HG02840 (cell line): Measurements from ENCODE around the gene FAM241B.

Source experiments
- ATAC-seq: cut with Tn5 transposase; IDR thresholded peaks from one replicate; pipeline ENCODE4 v1.9.1; 2021; ENCODE audit warnings: mild to moderate bottlenecking, moderate library complexity, moderate number of reproducible peaks; ENCODE audit not compliant: unreplicated experiment, low FRiP score

Gene FAM241B

DNA sequence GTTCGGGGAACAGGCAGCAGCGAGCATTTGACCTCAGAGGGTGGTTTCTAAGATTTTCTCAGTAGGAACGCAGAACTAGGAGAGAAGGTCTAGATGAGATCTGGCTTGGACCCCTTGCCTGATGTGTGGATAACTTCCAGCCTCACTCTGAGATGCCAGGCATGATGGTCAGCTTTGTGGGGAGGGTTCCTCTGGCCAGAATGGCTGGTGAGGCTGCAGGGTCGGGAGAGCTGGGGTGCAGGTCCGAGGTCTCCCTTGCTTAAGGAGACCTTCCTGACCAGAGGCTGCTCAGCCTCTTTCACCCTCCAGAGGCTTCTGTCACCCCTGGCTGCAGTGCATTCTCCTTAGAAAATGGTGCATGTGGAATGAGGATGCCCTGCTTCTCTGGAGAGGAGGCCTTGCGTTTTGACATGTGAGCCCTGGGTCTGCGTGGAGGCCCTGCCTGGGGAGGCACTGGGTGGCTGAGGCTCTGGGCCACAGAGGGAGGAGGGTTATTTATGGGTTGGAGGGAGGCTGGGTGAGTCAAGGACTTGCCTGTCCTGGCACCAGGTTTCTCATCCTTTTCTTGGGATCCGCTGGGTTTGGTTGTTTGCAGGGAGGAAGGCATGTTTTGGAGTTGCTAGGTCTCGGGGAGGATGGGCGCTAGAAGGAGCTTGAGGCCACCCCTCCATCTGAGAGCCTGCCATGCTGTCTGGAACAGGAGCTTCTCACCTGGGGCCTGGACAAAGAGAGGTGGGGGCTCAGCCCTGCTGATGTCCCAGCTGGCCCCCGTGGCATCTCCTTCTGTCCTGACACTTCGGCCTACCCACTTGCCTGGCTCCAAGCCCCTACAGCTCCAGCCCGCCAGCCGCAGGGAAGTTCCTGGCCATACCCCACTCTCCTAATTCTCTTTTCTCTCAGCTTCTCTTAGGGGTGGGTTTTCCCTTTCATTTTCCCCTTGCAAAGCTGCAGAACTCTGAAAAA, 3.9 kb downstream of the FAM241B start:
- ATAC-seq, result no peak

DNA sequence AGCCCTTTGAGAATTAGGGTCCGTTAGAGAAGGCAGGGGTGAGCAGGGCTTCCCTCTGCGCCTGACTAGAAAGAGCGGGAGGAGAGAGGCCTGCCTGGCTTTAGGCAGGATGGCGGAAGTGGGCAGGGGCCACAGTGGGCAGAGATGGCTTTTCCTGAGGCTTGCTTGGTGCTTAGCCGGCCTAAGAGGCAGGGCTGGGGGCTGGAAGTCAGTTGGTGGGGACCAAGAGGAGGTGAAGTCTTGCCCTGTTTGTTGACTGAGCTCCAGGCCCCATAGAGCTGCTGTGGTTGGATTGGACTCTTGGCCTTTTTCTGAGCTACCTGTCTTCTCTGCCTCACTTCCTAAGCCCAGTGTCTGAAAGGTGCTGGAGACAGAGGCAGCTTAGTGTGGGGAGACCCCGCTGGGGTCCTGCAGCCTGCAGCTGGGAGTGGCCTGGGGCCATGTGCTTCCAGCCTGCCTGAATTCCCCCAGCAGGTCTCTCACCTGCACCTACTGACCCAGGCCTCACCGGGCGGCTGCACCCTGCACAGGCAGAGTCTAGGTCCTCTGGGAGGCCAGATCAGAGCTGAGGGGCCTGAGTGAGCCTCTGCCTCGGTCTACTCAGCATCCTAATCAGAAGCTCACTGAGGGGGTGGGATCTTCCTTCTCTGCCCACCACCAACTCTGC, 4.8 kb downstream of the FAM241B start:
- ATAC-seq, result no peak

DNA sequence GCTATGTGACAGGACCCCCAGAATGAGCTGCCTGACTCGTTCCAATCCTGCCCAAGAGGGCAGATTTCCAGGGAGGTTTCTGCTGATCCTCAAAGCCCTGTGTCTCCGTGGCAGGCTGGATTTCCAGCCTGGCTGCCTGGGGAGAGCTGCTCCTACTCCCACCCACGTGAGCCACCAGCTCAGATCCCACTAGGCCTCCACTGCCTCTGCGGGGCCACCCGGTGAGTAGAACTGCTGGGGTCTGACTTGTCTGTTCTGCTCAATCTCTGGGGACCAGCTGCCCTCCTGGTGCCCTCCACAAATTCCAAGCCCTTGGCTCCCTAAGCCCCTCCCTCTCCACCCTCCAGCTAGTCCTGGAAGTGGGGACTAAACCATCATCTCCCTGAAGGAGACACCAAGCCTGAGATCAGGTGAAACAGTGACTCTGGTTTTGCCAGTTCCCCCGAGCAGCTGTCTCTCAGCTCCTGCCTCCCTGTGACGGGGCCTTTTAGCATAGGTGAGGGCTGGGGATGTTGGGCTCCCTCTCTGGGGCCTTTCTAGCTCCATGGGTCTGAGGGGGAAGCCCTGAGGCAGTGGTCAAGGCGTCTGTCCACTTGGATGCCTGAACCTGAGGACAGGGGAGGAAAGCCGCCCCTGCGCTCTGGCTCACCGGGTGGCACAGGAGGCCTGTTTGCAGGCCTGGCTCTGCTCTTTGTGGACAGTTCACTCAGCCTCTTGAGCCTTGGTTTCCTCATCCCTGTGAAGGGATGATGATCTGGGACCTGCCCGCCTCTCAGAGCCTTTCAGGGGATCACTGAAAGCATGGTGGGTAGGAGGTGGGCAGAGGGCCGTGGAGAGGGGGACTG, 5.6 kb downstream of the FAM241B start:
- ATAC-seq, result no peak

DNA sequence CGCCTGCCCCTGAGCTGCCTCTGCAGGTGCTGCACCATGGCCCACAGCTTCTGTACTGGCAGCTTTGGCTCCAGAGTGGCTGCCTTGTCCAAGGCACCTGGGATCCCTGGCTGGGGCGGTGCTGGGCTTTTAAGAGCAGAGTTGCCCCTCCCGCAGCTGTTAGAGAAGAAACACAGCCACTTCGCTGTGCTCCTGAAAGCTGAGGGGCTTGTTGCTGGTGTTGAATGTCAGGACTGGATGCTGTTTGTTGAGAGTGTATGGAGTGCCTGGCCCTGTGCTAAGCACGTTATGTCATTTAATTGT, 6.2 kb downstream of the FAM241B start:
- ATAC-seq, result no peak

DNA sequence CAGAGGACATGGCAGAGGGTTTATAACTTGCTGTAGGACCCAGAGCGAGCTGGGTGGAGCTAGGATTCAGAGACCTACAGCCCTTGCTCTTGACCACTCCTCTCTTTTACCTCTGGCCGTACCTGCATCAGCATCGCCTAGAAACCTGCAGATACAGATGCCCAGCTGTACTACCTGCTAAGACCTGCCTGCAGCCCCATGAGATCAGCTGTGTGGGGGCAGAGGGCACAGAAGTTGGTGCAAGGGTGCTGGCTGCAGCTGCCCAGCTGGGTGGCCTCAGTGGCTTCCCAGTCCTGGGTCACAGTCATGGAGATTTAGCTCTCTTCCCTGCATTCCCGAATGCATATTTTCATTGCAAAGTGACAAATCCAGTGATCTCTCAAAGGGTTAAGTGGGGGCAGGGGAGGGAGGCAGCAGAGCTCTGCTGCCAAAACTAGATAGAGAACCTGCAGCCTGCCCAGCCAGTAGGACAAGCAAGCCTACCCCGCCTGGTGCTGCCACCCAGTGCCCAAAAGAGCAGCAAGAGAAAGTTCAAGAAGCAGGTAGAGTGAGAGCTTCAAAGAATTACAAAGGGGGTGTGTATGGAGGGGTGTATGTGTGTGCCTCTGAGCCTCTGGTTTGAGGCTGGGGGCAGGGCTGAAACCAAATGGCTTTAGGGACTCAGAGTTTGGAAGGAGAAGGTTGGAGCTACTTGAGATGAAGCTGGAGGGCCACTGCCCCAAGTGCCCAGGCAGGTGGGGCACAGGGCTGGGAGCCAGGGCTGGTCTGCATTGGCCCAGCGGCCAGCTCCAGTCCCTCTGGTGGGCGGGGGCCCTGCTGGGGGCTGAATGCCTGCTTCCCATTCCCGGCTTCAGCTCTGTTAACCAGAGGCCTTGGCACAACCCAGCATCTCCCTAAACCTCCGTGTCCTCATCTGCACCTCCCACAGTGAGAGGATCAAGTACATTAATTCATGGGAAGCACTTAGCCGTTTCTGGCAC, 6.9 kb downstream of the FAM241B start:
- no peak for ATAC-seq

DNA sequence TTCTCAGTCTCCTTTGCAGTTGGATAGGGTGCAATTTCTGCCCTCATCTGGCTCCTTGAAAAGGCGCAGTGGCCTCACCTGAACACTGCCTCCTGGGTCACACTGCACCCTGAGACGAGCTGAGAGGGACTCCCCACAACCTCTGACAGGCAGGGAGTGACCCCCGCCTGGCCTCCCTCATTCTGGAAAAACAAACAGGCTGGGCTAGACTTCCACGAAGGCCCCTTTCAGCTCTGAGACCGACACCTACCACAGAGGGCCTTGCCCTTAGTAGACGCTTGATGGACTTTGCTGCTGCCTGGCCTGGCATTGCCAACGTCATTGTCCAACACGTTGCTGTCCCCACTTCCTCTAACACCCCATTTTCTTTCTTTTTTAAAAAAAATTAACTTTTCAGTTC, 8.6 kb downstream of the FAM241B start:
- no peak for ATAC-seq

DNA sequence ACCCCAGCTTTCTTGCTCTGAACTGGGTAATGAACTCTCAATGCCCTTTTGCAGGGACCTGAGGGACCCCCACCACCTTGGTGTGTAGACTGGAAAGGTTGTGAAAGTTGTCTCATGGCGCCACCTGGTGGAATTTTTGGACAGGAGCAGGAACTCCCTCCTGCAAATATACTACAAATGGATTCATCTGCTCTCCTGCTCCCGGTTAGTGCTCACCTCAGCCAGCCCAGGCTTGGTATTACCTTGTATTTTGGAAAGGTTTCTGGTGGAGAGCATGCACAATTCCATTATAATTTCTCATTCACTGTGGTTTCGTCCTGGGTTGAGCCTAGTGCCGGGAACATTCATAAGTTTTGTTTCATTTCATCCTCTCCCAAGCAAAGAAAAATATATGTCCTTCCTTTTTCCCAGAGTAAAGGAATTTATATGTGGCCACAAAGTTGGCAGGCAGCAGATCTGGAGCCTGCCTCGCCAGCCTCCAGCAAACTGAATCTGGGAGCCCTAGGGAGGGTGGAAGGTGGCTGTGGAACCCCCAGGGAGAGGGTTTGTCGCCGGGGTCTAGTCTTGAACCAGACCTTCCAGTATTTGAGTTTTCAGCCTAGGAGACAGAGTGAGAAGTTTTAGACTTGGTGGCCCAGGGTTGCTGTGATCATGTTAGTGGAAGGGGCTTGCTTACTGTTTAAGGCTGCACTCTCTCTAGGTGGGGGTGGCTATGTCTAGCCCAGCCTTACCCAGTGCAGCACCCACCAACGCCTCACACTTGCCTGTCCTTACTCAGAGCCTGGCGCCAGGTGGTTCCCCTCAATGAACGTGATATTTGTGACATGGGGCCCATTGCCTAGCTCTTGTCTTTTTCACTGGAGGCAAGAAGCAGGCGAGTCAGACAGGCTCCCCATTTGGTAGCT, 9.5 kb downstream of the FAM241B start:
- ATAC-seq, result no peak

DNA sequence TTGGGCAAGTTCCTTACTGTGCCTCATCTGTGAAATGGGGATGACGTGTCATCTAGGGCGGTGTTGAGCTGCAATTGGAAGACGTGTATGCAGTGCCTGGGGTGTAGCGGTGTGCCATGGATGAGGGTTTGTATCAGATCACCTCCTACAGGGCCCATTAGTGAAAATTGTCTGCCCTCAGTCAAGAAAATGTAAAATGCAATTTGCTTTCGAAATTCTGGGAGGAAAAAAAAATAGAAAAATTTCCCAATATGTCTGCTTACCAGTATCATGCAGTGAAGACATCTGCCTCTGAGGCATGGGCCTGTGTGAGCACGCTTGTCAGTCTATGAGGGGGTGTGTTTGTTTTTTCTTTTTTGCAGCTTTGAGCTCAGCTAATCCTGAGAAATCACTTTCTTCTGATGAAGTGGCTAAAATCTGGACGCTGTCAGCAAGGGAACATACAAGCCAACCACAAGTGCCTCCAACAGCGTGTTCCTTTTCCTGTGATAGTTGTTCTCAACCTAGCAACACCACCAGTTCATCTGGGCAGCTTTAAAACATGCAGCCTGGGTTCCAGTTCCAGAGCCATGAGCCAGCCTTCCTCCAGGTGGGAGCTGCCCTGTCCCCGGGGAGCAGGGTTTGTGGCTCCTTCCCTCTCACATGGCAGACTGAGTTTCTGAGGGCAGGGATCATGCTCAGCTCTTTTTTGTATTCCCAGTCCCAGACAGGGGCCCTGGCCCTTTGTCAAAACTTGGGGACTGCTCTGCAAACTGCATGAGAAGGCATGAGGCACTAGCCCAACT, 10.3 kb downstream of the FAM241B start:
- no peak for ATAC-seq

DNA sequence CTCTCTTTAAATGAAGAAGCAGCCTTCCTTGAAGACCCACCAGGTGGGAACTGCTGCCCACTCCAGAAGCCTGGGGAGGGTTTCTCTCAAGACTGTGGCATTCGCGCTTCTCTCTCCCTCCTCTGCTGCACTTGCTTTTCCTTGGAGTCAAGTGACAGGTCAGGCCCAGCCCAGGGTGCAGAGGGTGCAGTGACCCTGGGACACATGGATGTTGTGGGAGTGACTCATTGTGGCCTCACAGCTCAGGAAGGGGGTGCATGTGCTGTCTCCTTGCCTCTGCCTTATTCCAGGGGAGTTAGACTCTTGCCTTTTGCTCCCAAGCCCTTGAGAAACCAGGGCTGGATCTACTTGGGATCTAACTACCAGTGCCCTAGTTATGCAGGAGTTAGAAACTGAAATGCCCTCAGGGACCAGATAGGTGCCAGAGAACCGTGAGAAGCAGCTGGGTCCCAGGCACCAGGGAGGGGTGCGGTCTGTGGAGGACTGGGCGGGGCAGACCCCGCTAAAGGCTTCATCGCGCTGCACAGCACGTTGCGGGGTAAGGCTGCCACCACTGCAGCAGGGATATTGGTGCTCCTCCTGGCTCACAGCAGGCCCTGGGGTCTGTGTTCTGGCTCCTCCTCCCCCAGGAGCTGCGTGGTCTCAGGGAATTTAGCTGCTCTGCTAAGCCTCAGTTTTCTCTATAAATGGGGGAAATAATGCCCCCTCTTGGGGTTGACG, 11.4 kb downstream of the FAM241B start:
- no peak for ATAC-seq

DNA sequence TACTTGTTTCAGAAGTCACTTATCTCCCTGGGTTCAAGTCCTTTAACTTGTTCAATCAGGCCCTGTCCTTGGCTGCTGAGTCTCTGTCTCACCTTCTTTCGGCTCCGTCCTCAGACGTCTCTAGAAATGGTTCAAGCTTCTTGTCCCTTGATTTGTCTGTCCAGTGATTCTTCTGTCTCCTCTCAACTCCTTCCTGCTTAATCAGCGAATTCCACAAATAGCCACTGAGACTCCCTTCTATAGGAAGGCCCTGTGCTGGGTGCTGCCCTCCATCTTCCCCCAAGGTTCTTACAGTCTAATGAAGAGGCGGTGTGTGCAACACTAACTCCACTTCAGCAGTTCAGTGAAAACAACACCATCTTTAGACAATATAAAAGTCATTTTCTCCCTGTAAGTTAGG, 12.7 kb downstream of the FAM241B start:
- no peak for ATAC-seq

DNA sequence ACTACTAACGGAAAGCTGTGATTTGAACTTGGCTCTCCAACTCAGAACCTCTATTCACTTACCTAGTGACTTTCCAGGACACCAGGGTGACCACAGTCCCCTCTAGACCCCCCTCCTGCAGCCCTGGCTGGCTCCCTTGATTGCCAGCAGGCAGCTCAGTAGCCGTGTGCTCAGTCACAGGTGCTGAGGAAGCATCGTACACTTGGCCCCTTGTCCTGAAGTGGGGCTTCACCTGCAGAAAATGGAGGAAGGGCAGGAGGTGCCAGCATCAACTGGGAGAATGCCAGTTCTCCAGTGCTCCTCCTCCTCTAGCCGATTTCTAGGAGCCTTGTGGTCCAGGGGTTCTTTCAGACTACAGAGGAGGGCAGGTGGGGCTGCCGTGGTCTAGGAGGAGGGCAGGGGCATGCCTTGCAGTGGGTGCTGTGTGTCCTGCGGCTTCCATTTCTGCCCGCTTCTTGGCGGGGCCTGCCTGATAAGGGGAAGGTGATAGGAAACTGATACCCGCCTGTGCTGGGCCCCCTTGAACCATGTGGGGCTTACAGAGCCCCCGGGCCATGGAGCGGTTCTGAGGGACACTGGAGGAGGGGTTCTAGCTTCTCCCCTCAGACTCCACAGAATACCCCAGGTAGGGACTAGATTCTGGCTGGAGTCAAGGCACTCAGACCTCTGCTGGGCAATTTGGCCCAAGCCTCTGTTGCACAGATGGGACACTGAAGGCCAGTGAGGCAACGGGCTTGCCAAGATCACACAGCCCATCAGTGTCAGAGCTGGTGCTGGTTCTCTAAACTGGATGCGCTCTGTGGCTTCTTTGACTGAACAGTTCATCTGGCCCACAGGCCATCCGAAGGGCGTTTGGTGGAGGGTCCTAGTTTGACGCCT, 14.0 kb downstream of the FAM241B start:
- ATAC-seq, result no peak

DNA sequence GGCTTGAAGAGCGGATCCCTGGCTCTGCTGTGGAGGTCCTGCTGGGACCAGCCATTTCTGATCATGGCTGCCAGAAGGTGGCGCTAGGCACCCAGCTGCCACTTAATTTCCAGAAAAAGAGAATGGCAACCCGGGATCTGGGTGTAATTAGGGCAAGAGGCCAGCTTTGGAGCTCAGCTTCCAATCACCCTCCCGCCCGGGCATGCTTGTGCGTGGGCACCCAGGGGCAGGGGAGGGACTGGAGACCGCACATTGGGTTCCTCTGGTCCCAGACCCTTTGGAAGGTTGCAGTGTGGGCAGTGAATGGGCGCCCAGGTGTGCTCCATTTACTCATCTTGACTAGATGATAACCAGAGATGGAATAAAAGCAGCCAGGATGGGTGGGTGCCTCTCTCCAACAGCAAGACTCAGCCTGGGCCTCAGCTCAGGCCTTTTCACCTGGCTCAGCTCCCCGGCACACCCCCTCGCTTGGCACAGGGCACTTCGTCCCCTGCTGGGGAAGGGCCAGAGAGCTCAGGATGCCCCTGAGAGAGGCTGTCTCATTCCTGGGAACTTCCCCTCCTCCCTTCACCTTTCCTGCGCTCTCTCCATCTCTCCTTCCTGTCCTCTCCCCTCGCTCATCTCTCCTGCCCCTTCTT, 14.7 kb downstream of the FAM241B start:
- no peak for ATAC-seq

DNA sequence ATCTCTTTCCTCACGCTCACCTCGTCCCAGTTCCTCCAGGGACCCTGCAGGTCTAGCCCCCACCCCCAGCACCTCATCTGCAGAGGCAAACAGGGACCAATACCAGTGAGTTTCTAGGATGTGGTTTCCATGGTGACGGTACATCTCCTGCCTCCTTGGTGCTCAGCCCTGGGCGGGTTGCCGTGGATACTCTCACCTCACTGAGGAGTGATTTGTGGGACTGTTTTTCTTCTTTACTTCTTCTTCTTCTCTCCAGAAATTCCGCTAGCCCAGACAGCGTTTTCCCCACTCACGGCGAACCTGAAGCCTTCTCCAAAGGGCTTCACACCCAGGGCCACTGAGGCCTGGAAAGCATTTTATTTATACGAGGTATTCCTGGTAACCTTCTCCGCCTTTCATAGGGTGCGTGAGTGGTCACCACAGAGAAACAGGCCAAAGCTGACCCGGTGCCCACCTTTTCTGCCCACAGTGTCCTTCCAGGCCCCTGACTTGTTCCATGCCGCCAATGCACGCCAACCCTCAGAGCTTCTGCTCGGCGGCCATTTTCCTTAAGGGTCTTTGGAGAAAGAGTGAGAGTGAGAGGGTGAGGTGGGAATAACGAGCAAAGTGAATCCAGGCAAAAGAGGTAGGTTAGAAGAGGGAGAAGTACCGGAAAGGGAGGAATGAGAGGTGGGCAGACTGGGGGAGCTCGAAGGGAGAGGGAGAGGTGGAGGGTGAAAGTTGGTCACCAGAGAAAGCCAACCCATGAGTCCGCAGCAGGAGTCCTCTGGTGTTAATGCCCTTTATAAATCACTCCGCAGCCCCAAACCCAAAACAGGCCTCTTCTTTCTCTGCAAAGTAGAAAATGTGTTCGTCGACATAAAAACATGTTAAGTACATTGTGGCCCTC, 15.5 kb downstream of the FAM241B start:
- ATAC-seq, result no peak

DNA sequence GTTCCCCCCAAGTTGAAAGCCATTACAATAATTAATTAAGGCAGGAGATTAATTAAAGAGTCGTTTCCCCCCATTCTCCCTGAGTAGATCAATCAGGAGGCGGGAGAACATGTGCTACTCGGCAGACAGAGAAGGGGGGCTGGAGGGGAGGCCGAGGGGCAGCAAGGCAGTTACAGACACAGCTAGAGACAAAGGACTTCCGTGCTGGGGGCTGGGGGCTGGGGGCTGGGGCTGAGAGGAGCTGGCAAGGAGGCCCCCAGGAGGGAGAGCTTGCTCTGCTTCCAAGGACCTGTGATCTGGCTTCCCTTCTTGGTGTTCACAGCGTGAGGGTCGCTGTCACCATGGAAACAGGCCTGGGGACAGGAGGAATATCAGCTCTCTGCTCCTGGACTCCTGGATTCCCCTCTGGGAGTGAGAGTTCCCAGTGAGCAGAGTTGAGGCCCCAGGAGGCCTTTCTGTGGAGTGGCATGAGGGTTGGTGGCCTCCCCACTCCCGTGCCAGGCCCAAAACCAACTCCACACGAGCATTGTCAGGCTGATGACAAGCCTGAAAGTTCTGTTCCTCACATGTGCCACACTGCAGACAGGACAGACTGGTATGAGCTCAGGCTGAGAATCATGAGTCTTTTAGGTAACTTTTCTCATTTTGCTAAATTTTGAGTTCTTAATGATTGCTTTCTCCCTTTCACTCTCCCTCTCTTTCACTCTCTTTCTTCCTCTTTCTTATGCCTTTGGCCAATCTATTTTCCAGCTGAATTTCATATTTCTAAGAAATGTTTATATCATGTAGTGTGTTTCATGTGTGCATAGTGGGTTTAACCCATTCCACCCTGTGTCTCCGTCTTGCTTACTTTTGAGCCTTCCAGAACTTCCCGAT, 16.4 kb downstream of the FAM241B start:
- no peak for ATAC-seq
